Adrenal gland (tissue), 5 donors: Measurements from ENCODE around the gene NT5C3A.

ENCODE experiments used
- CTCF ChIP-seq, 6 experiments: fragments of 450-650 bp in 4 of 6; fragments of 200-600 bp in 2 of 6; sonication (generic) in 1 of 6; IDR thresholded peaks; 1 replicate in 5 of 6; 2 replicates in 1 of 6; pipeline versions ENCODE4 v1.5.1 to v1.8.0; 2016 to 2021; ENCODE audit warnings: antibody characterized with exemption in 6 of 6, mild to moderate bottlenecking in 2 of 6, moderate library complexity in 1 of 6
- POLR2A ChIP-seq, 2 donors: fragments of 450-650 bp; IDR thresholded peaks; one replicate each; pipeline ENCODE4 v1.6.1; 2017; ENCODE audit warnings: antibody characterized with exemption in 2 of 2, mild to moderate bottlenecking in 2 of 2, moderate library complexity in 1 of 2
- donor health status: DM: no; HTN: no; CAD: no.

- TF ChIP-seq CTCF (IDR thresholded peaks at IDR 0.05), result no peak
- no peak for TF ChIP-seq POLR2A (IDR thresholded peaks at IDR 0.05)
Measured at GRCh38 chr7:33067921-33068320, 5.3 kb upstream of the NT5C3A start.
